Activated T-cell treated with anti-CD3 and anti-CD28 coated beads, Interleukin-2, amount 50 U/mL, for 24 hours (primary cell): ENCODE measurements around the gene PPT2.

Source experiments
- DNase-seq: peaks from one replicate; pipeline ENCODE4 v3.0.0-alpha.2; 2020
- H3K27ac Mint-ChIP-seq: 2 replicates; pipeline ENCODE4 v1.8.0; 2020; ENCODE audit warnings: mild to moderate bottlenecking, mixed read lengths
- H3K27me3 Mint-ChIP-seq: 2 replicates; pipeline ENCODE4 v1.8.0; 2020; ENCODE audit warnings: mixed read lengths
- H3K36me3 Mint-ChIP-seq: 2 replicates; pipeline ENCODE4 v1.8.0; 2020; ENCODE audit warnings: low read depth, mixed read lengths
- H3K4me1 Mint-ChIP-seq: 2 replicates; pipeline ENCODE4 v1.8.0; 2020; ENCODE audit warnings: low read depth, mixed read lengths
- H3K4me3 Mint-ChIP-seq: 2 replicates; pipeline ENCODE4 v1.8.0; 2020; ENCODE audit warnings: mild to moderate bottlenecking, moderate library complexity, mixed read lengths
- H3K9me3 Mint-ChIP-seq: 2 replicates; pipeline ENCODE4 v1.8.0; 2020; ENCODE audit warnings: mixed read lengths

Gene PPT2

DNA sequence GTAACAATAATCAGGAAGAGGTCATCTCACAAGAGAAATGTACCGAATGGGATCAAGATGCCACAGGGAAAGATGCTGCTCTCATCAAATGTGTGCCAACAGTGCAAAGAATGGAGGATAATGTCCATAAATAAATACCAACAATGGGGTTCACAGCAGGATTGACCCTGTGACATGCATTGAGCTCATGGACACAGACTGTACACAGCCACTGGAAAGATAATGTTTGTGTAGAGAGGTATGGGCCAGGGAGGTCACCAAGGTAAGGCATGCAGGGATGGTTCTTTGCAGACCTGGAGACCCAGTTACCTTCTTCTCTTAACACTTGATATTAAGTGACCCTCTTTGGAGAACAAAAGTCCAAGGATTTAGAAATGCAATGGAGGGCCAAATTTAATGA is 20.5 kb downstream of the PPT2 start:
- Mint-ChIP-seq H3K36me3 (peaks cover 31% of the 10 kb centered on the region), H3K9me3 (no peaks in the 10 kb centered on the region), H3K27me3 (no peaks in the 10 kb centered on the region), H3K4me3 (peak overlapping the region; percentile 94), H3K4me1 (peaks cover 56% of the 10 kb centered on the region), H3K27ac (no peak overlapping the region)
- no peak for DNase-seq

DNA sequence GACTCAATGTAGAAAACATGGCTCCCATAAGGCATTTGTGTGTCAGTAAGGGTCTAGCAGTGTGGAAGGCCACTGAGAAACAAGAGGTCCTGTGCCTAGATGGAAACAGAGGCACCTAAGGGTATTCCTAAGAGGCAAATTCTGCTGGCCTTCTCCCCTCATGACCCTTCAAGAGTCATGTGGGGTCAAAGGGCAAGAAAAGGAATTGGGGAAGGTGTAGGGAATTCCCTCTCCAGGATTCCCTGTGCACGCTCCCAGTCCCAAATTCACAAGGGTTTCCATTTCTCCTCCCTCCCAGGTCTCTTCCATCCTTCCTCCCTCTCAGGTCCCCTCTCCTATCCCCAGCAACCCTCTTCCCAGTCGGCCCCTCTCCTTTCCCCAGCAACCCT is 21.4 kb downstream of the PPT2 start:
- Mint-ChIP-seq H3K4me3 (peak overlapping the region; percentile 94), H3K4me1 (peaks cover 65% of the 10 kb centered on the region), H3K9me3 (no peaks in the 10 kb centered on the region), H3K27me3 (no peaks in the 10 kb centered on the region), H3K36me3 (peaks cover 31% of the 10 kb centered on the region), H3K27ac (peak overlapping the region; percentile 99)
- no peak for DNase-seq

DNA sequence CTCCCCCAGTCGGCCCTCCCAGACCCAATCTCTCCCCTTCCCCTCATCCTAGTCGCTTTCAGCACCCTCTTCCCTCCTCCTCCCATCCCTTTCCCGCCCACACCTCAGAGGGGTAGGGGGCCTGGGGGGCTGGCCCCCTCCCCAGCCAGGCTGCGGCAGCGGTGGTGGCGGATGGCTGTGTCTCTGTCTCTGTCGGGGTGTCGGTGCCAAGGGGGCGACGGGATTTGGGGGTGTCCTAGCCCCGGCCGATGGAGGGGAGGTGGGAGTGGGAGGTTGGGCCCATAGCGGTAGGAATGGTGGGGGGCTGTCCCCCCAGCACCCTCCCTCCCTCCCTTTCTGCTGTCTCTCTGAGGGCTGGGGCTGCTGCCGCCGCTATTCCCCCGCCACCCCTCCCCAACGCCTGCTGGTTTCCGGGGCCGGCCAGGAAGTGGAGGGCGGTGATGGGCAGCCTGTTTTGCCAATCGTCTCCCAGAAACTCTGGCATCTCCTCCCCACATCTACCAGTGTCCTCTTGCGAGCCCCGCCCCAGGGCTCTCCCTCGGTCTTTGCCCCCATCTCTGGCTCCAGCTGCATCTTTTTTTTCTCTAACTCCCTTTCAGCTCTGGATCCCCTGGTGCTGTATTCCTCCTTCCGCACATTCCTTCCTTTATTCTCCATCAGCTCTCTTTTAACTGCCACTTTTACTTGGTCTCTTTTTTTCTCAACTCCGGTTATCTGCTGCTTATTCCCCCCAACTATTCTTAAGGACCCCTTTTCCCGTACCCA is 22.0 kb downstream of the PPT2 start, which contains the start of gene AGPAT1:
Gene AGPAT1, minus strand, starts transcription at position 374 of the 765 bp plus-strand sequence. CDS start 4,588 bp downstream, outside the sequence.
- H3K4me1 Mint-ChIP-seq, result peaks cover 71% of the 10 kb centered on the region
- peaks cover 31% of the 10 kb centered on the region for H3K36me3 Mint-ChIP-seq
- no peaks in the 10 kb centered on the region for H3K9me3 Mint-ChIP-seq
- H3K27me3 Mint-ChIP-seq, result no peaks in the 10 kb centered on the region
- H3K27ac Mint-ChIP-seq, result peak within 1 kb of the TSS; percentile 99
- DNase-seq, result peak; percentile 99
- peak within 1 kb of the TSS; percentile 94 for H3K4me3 Mint-ChIP-seq

DNA sequence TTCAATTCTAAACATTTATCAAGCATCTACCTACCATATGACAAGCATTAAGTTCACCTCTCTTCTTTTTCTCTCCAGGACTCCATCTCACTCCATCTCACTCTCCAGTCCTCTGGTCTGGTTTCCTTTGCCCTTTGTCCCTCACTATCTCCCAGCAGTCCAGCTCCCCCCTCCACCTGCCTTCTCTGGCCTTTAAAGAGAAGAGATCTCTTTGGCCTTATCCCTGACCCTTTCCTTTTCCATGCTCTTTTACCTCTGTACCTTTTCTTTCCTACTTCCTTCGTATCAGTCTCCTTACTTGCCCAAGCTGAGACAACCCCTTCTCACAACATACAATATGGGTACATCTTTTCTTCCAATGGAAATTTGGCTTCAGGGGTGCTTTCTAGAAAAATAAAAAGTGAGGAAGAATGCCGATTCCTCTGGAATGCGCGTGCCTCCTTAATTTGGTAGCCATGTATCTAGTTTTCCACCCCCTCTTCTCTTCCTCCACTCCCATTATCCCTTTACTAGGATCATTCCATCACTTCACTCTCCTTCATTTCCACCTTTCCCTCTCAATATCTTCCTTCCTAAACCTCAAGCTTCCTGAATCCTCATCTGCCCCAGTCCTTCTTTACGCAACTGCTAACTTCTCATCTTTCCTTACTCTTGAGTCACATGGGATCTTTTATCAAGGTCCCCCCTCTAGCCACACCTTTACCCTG is 22.7 kb downstream of the PPT2 start:
- peak overlapping the region; percentile 99 for H3K27ac Mint-ChIP-seq
- peaks cover 73% of the 10 kb centered on the region for H3K4me1 Mint-ChIP-seq
- H3K36me3 Mint-ChIP-seq, result peaks cover 35% of the 10 kb centered on the region
- H3K27me3 Mint-ChIP-seq, result no peaks in the 10 kb centered on the region
- H3K9me3 Mint-ChIP-seq, result no peaks in the 10 kb centered on the region
- no peak for DNase-seq
- H3K4me3 Mint-ChIP-seq, result peak overlapping the region; percentile 94

DNA sequence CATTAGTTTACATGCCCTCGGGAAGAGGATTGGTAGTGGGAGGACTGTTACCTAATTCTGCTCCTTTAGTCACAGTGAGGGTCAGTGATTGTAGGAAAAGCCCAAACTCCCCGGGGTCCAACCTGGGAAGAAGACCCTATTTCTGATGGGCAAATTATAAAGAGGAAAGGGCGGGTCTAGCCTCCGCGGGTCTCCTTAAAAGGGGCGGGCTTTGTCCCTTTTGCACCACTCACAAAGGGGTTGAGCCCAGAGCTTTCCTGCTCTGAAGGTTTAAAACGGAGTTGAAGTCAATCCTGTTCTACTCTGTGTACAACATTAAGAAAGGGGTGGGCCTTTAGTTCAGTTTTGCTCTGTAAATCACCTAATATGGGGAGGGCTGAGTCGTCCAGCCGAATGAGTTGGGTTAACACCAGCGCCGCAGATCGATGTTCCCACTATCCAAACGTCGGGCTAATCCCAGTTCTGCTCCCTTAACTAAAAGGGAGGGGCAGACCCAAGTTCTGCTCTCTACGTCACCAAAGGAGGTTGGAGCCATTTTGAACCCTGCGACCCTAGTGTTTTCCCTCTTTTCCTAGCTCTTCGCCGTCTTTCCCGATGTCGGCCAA is 23.3 kb downstream of the PPT2 start:
- H3K4me1 Mint-ChIP-seq, result peaks cover 76% of the 10 kb centered on the region
- H3K4me3 Mint-ChIP-seq, result peak overlapping the region; percentile 94
- H3K36me3 Mint-ChIP-seq, result peaks cover 41% of the 10 kb centered on the region
- no peak for DNase-seq
- no peaks in the 10 kb centered on the region for H3K9me3 Mint-ChIP-seq
- no peaks in the 10 kb centered on the region for H3K27me3 Mint-ChIP-seq
- peak overlapping the region; percentile 99 for H3K27ac Mint-ChIP-seq

DNA sequence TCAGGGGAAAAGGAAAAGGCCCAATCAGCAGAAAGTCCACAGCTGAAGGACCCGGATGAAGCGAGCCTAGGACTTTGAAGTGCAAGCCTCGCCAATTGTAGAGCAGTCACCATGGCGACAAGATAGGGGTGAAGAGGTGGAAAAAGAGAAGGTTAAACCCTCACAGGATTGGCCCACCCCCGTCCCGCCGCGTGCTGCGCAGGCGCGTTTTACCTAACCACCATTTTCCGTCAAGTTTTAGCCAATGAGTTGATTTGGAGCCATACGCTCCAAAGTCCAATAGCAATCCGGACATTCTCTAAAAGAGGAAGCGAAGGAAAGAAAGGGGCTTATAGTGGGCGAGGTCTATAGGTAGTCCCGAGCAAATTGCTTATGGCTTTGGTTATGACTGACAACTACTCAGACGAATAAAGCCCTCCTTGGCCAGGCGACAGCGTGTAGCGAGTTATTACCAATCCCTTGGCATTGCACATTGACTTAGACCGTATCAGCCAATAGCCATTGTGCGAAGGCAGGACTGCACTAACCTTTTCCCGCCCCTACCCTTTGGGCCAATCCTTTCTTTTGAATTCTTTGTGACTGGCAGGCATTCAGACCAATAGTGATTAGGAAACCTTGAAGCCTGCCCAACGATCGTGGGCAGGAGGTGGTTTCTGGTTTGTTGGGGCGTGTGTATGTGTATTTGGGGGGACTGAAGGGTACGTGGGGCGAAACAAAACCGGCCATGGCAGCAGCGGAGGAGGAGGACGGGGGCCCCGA is 24.0 kb downstream of the PPT2 start, which contains the start of gene RNF5:
Gene RNF5, plus strand, starts transcription at position 618 of the 759 bp plus-strand sequence. Its CDS starts 107 bp downstream, at position 725.
- no peaks in the 10 kb centered on the region for H3K27me3 Mint-ChIP-seq
- peaks cover 78% of the 10 kb centered on the region for H3K4me1 Mint-ChIP-seq
- peak within 1 kb of the TSS; percentile 99 for H3K27ac Mint-ChIP-seq
- peaks cover 48% of the 10 kb centered on the region for H3K36me3 Mint-ChIP-seq
- DNase-seq, result peak; percentile 87
- no peaks in the 10 kb centered on the region for H3K9me3 Mint-ChIP-seq
- H3K4me3 Mint-ChIP-seq, result peak within 1 kb of the TSS; percentile 94

DNA sequence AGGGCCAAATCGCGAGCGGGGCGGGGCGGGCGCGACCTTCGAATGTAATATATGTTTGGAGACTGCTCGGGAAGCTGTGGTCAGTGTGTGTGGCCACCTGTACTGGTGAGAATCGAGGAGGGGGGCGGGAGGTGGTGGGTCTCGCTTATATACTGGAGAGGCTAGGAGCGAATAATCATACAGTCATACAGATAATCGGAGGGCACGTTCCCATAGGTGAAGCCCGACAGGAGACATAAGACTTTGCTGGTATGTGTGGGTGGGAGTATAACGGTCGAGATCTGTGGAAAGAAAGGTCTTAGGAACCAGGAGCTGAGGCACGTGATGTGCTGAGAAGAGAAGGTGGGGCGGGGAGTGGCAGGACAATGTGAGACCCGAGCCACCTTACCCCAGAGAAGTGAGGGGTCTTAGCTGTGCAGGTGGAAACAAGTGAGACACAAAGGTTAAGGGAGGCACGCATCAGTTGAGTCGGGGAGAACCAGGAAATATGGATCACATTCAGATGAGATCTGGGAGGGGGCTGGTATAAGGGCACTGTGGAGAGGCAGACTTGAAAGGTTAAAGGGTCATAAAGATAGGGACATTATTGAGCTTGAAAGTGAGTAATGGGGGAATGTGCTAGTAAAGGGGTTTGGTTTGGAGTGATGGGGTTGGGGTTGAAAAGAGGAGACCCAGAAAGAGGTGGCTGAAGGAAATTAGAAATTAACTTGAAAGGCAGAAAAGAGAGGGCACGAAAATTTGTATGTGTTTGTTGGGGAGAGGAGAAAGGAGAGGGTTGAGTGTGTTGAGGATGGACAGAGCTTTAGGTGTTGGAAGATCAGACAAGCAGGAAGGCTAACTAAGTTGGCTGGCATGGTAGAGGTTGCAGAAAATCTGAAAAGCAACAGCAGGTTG is 24.9 kb downstream of the PPT2 start:
- no peak for DNase-seq

DNA sequence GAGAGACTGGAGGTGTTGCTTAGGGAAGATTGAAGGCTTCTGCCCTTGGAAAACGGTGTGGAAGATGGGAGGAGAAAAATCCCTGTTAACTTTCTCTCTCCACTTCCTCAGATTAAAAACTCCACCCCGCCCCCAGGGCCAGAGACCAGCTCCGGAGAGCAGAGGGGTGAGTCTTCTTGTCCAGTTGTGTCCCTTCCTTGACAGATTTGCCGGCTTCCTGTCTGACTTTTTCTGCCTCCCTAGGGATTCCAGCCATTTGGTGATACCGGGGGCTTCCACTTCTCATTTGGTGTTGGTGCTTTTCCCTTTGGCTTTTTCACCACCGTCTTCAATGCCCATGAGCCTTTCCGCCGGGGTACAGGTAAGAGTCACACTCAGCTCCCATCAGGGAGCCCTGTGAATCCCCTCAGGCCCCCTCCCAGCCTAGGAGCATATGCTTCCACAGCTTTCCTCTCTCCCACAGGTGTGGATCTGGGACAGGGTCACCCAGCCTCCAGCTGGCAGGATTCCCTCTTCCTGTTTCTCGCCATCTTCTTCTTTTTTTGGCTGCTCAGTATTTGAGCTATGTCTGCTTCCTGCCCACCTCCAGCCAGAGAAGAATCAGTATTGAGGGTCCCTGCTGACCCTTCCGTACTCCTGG is 25.9 kb downstream of the PPT2 start:
- Mint-ChIP-seq H3K9me3 (no peaks in the 10 kb centered on the region), H3K4me1 (peaks cover 72% of the 10 kb centered on the region), H3K36me3 (peaks cover 64% of the 10 kb centered on the region), H3K27ac (peak overlapping the region; percentile 99), H3K27me3 (no peaks in the 10 kb centered on the region), H3K4me3 (peak overlapping the region; percentile 94)
- DNase-seq, result no peak

More for the DNA sequence above, 24.9 kb downstream of the PPT2 start:
- peaks cover 78% of the 10 kb centered on the region for H3K4me1 Mint-ChIP-seq
- peak overlapping the region; percentile 94 for H3K4me3 Mint-ChIP-seq
- peaks cover 56% of the 10 kb centered on the region for H3K36me3 Mint-ChIP-seq
- H3K27ac Mint-ChIP-seq, result peak overlapping the region; percentile 99
- no peaks in the 10 kb centered on the region for H3K9me3 Mint-ChIP-seq
- H3K27me3 Mint-ChIP-seq, result no peaks in the 10 kb centered on the region

DNA sequence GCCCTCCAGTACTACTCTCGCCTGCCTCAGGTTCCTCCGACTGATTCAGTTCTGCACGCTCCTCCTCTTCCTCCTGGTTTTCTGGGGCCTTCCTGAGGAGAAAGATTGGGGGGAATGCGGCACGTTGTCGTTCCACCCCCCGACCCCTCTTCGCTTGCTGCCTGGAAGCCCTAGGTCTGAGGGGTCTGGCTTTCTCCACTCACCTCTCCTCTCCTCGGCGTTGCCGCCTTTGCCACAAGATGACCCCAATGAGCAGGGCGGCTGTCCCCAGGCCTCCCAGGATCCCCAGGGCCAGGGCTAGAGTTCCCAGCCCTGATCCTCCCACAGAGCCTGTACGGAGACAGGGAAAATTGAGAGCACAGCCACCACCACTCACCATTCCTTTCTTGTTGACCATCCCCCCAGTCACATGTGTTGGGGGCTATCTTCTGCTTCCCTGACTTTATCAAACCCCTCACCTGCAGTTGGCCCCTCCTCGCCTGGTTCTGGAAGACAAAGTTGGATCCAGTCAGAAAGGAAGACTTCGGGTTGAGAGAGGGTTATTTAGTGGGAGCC is 27.3 kb downstream of the PPT2 start:
- H3K4me1 Mint-ChIP-seq, result peaks cover 74% of the 10 kb centered on the region
- no peaks in the 10 kb centered on the region for H3K9me3 Mint-ChIP-seq
- H3K36me3 Mint-ChIP-seq, result peaks cover 74% of the 10 kb centered on the region
- H3K4me3 Mint-ChIP-seq, result no peak overlapping the region
- no peak for DNase-seq
- H3K27me3 Mint-ChIP-seq, result no peaks in the 10 kb centered on the region
- H3K27ac Mint-ChIP-seq, result peak overlapping the region; percentile 99

DNA sequence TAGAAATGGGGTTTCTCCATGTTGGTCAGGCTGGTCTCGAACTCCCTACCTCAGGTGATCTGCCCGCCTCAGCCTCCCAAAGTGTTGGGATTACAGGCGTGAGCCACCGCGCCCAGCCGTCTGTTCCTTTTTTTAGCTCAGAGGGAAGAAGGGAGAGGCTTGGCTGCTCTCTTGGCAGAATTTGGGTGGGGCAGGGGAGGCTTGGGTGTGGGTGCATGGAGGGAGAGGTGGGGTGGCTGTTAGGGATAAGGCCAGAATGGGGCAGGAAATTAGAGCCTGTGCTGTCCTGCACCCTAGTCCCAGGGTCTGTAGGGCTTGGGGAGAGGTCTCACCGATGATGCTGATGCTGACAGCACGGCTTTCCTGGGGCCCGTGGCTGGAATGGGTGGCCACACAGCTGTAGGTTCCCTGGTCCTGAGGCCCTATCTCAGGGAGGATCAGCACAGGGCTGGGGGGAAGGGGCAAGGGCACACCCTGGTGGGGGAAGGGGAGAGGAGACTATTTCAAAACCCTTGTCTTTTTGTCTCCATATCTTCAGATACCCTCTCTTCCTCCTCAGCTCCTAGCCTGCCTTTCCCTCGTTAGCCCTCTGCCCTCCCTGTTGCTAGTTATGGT is 28.1 kb downstream of the PPT2 start:
- Mint-ChIP-seq H3K9me3 (no peaks in the 10 kb centered on the region), H3K4me1 (peaks cover 74% of the 10 kb centered on the region), H3K27me3 (no peaks in the 10 kb centered on the region), H3K36me3 (peaks cover 82% of the 10 kb centered on the region), H3K27ac (peak overlapping the region; percentile 82), H3K4me3 (no peak overlapping the region)
- no peak for DNase-seq

DNA sequence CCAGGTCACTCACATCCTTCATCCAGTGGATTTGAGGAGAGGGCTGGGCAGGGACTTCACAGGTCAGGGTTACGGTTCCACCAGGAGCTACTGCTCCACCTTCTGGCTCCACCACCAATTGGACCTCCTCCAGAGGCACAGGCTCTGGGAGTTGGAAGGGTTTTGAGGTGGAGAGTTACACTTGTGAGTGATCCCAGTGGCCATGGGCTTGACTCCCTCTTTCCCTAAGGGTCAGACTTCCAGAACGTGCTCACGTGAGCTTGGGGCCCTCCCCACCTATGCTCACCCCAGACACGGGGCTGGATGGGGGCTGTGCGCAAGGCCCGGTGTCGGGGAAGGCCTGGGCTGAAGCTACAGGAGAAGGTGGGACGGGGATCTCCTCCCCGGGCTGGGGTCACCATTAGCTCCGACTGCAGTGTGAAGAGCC is 28.6 kb downstream of the PPT2 start:
- Mint-ChIP-seq H3K4me3 (no peak overlapping the region), H3K27ac (peak overlapping the region; percentile 82), H3K9me3 (no peaks in the 10 kb centered on the region), H3K4me1 (peaks cover 74% of the 10 kb centered on the region), H3K36me3 (peaks cover 87% of the 10 kb centered on the region), H3K27me3 (no peaks in the 10 kb centered on the region)
- no peak for DNase-seq

DNA sequence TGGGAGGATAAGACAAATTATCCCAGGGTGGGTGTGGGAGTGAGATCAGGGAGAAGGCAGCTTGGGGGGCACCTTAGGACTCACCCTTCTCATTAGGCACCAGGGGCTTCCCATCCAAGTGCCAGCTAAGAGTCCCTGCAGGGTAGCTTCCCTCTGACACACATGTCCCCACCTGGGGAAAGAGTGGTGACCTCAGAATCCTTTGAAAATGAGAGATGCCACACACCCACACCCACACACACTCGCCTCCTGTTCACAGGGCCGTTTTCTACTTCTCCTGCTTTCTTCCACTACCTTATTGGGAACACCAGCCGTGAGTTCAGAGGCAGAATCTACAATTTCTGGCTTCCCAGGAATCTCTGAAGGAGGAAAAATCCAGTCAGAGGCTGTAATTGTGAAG is 29.1 kb downstream of the PPT2 start:
- Mint-ChIP-seq H3K9me3 (no peaks in the 10 kb centered on the region), H3K27ac (peak overlapping the region; percentile 82), H3K36me3 (peaks cover 92% of the 10 kb centered on the region), H3K4me1 (peaks cover 77% of the 10 kb centered on the region), H3K4me3 (no peak overlapping the region), H3K27me3 (no peaks in the 10 kb centered on the region)
- no peak for DNase-seq
